Kidney (tissue), 14 donors: ENCODE measurements around the gene UBR3. TPM values are rescaled to one million over a fixed set of nuclear protein-coding genes. Genes with fewer than 3 reads are reported as not detected.

ENCODE experiments used
- DNase-seq, 5 donors: peaks; one replicate each; pipeline ENCODE4 v3.0.0-alpha.2; 2013 to 2020
- FAIRE-seq: peaks from 2 replicates; lab custom pipeline; 2012; peaks lifted over from hg19 to GRCh38; lab: Jason Lieb, UNC
- H3K27ac ChIP-seq, 2 donors: one replicate each; pipeline ENCODE4 v1.7.0; 2013; ENCODE audit warnings: low read depth in 2 of 2, low read length in 2 of 2, inconsistent platforms in 1 of 2
- H3K27me3 ChIP-seq: one replicate; pipeline ENCODE4 v1.7.1; 2013; ENCODE audit warnings: low read length, inconsistent platforms; ENCODE audit not compliant: control insufficient read depth, insufficient read depth
- H3K36me3 ChIP-seq, 3 donors: one replicate each; pipeline versions ENCODE4 v1.7.0 to v1.7.1; 2013; ENCODE audit warnings: low read length in 3 of 3, control low read depth in 1 of 3, inconsistent platforms in 1 of 3; ENCODE audit not compliant: insufficient read depth in 3 of 3, control insufficient read depth in 2 of 3
- H3K4me1 ChIP-seq, 3 donors: one replicate each; pipeline versions ENCODE4 v1.7.0 to v1.7.1; 2013; ENCODE audit warnings: low read length in 3 of 3, inconsistent platforms in 1 of 3, low read depth in 1 of 3; ENCODE audit not compliant: control insufficient read depth in 2 of 3, insufficient read depth in 2 of 3
- H3K4me3 ChIP-seq, 3 donors: one replicate each; pipeline versions ENCODE4 v1.7.0 to v1.8.1; 2013; ENCODE audit warnings: low read length in 3 of 3, control low read depth in 1 of 3, inconsistent platforms in 1 of 3
- H3K9ac ChIP-seq, 3 donors: one replicate each; pipeline versions ENCODE4 v1.7.0 to v1.7.1; 2013; ENCODE audit warnings: low read length in 3 of 3, control low read depth in 1 of 3, inconsistent platforms in 1 of 3
- H3K9me3 ChIP-seq, 3 donors: one replicate each; pipeline versions ENCODE4 v1.7.0 to v1.7.1; 2013; ENCODE audit warnings: low read length in 3 of 3, control low read depth in 1 of 3, inconsistent platforms in 1 of 3; ENCODE audit not compliant: control insufficient read depth in 2 of 3, insufficient read depth in 1 of 3
- intact Hi-C: fragments of 100-400 bp; cut with DNase I; formaldehyde crosslinking; loops from one replicate; pipeline ENCODE4 v1.11.1; 2022
- polyA plus RNA-seq: library from polyadenylated mRNA; stranded (reverse); fragments of 350-450 nt; fragmentation: Illumina TruSeq; extraction: RNeasy Lipid Tissue Mini Kit (QIAGEN cat#74804); gene quantifications from one replicate; pipeline ENCODE4 v1.2.3, GENCODE V29; 2014; ENCODE audit warnings: low read depth, low replicate concordance; ENCODE audit not compliant: insufficient read depth
- total RNA-seq: library from RNA; stranded (reverse); fragmentation: NEBNext Ultra II Directional; extraction: Animal tissue kit (Norgen Biotek cat#: 25700); gene quantifications from one replicate; pipeline ENCODE4 v1.2.1, GENCODE V29; 2021
- TF ChIP-seq, protein P1 (sequence below): IDR thresholded peaks from 3 replicates; pipeline ENCODE4 v1.5.1; 2012; ENCODE audit warnings: mild to moderate bottlenecking, moderate library complexity, borderline replicate concordance; ENCODE audit not compliant: insufficient read depth; ENCODE audit errors: extremely low read depth
- donor health status: control.
- donor health status: control.
- donor health status: control.
- donor health status: control.
- donor health status: control.
- donor health status: DM: yes; HTN: yes; CAD: no.
- donor health status: Normal renal cell carcinoma (clear cell type).

Gene UBR3
- total and polyA plus RNA-seq, 2 donors from 2014 or later: 10.2 to 41.0 TPM

GRCh38 chr2:169994752-169995151 is 167.5 kb downstream of the UBR3 start:
- TF ChIP-seq, protein P1, sequence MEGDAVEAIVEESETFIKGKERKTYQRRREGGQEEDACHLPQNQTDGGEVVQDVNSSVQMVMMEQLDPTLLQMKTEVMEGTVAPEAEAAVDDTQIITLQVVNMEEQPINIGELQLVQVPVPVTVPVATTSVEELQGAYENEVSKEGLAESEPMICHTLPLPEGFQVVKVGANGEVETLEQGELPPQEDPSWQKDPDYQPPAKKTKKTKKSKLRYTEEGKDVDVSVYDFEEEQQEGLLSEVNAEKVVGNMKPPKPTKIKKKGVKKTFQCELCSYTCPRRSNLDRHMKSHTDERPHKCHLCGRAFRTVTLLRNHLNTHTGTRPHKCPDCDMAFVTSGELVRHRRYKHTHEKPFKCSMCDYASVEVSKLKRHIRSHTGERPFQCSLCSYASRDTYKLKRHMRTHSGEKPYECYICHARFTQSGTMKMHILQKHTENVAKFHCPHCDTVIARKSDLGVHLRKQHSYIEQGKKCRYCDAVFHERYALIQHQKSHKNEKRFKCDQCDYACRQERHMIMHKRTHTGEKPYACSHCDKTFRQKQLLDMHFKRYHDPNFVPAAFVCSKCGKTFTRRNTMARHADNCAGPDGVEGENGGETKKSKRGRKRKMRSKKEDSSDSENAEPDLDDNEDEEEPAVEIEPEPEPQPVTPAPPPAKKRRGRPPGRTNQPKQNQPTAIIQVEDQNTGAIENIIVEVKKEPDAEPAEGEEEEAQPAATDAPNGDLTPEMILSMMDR: no peak
- FAIRE-seq: no peak
- Histone ChIP-seq H3K4me3 (no peak overlapping the region), H3K9ac (no peak overlapping the region), H3K9me3 (peaks cover 0 to 7% (median 0%) of the 10 kb centered on the region in 3 donors), H3K4me1 (no peaks in the 10 kb centered on the region), H3K27ac (no peak overlapping the region), H3K27me3 (no peaks in the 10 kb centered on the region), H3K36me3 (peaks cover 0 to 4% (median 3%) of the 10 kb centered on the region in 3 donors)
- no peak for DNase-seq
- intact Hi-C loops: no loop called here

- peak in 1 of 5 donors; percentile 63 for DNase-seq
Observed at GRCh38 chr2:169997140-169997887, 170.1 kb downstream of the UBR3 start.

DNA sequence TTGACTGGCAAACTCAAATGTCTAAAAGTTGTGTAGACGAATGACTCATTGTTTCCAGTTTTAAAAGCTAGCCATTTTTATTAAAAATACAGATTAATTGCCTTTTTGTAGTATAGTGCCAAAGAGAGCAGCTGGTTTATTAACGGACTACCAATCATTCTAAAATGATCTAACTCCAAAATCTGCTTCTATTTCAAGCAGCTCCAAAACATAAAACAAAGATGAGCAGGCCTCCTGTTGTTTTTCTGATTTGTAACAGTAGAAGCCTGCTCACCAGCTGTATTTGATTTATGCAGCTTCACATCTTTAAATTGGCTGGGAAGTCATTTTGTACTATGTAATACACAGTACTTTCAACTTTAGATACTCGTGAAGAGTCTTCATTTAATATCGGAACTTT is 171.8 kb downstream of the UBR3 start:
- Histone ChIP-seq H3K9ac (no peak overlapping the region), H3K36me3 (peaks cover 2 to 7% (median 3%) of the 10 kb centered on the region in 3 donors), H3K4me1 (peaks cover 0 to 3% (median 0%) of the 10 kb centered on the region in 3 donors), H3K4me3 (no peak overlapping the region), H3K9me3 (peaks cover 0 to 7% (median 0%) of the 10 kb centered on the region in 3 donors), H3K27me3 (no peaks in the 10 kb centered on the region), H3K27ac (no peak overlapping the region)
- intact Hi-C loops: no loop called here
- FAIRE-seq (no peak), DNase-seq (peak in 1 of 5 donors; percentile 15)
- TF ChIP-seq, protein P1: no peak

More at GRCh38 chr2:169997140-169997887, 170.1 kb downstream of the UBR3 start:
- TF ChIP-seq, protein P1: no peak
- Histone ChIP-seq H3K27ac (no peak overlapping the region), H3K9me3 (peaks cover 0 to 7% (median 0%) of the 10 kb centered on the region in 3 donors), H3K36me3 (peaks cover 2 to 4% (median 3%) of the 10 kb centered on the region in 3 donors), H3K4me3 (no peak overlapping the region), H3K9ac (no peak overlapping the region), H3K27me3 (no peaks in the 10 kb centered on the region), H3K4me1 (peaks cover 0 to 3% (median 0%) of the 10 kb centered on the region in 3 donors)
- no peak for FAIRE-seq
- intact Hi-C loops: no loop called here
